A673 (cell line): Measurements from ENCODE around the gene EFCAB14. TPM values are rescaled to one million over a fixed set of nuclear protein-coding genes. Genes with fewer than 3 reads are reported as not detected.
"Not testable (repeated sequence)": the region's sequence is repeated elsewhere in the genome, so short reads cannot be mapped to it uniquely, and the experiment has no call there.

Source experiments
- BruUV-seq: library from RNA; stranded (reverse); fragments of 400-500 nt; replicated peaks from 2 replicates; lab custom pipeline; 2021; lab: Mats Ljungman, UMichigan
- CTCF ChIA-PET: fragments of 300-600 bp; sonication (Branson Sonifier 250); formaldehyde crosslinking; loops from one replicate; lab custom pipeline; 2022; ENCODE audit warnings: antibody characterized with exemption; lab: Charles Lee
- POLR2A ChIA-PET: fragments of 300-600 bp; sonication (Branson Sonifier 250); formaldehyde crosslinking; loops from one replicate; lab custom pipeline; 2022; ENCODE audit warnings: antibody characterized with exemption; ENCODE audit not compliant: low non-redundant PET; lab: Charles Lee
- DNase-seq: peaks from one replicate; pipeline ENCODE4 v3.0.0-alpha.2; 2015; ENCODE audit warnings: low spot score
- H3K27ac ChIP-seq: fragments of 200-600 bp; sonication (generic); 2 replicates; pipeline ENCODE4 v1.5.1; 2016; ENCODE audit warnings: mixed run types, low read depth, mild to moderate bottlenecking, mixed read lengths, antibody characterized with exemption, low read length; ENCODE audit not compliant: poor library complexity, severe bottlenecking
- H3K27me3 ChIP-seq: fragments of 200-600 bp; sonication (generic); replicated peaks from 2 replicates; pipeline ENCODE4 v1.6.1; 2017; ENCODE audit warnings: mixed run types, low read depth, mild to moderate bottlenecking, mixed read lengths, antibody characterized with exemption, low read length; ENCODE audit not compliant: insufficient read depth, poor library complexity
- H3K36me3 ChIP-seq: fragments of 200-600 bp; sonication (generic); 2 replicates; pipeline ENCODE4 v1.6.1; 2016; ENCODE audit warnings: mixed run types, mild to moderate bottlenecking, mixed read lengths, antibody characterized with exemption, low read length; ENCODE audit not compliant: insufficient read depth, poor library complexity, severe bottlenecking
- H3K4me1 ChIP-seq: fragments of 200-600 bp; sonication (generic); 2 replicates; pipeline ENCODE4 v1.6.1; 2017; ENCODE audit warnings: mixed run types, mild to moderate bottlenecking, mixed read lengths, antibody characterized with exemption, low read length; ENCODE audit not compliant: insufficient read depth, poor library complexity, severe bottlenecking
- H3K4me3 ChIP-seq: fragments of 200-600 bp; sonication (generic); 2 replicates; pipeline ENCODE4 v1.5.1; 2016; ENCODE audit warnings: low read depth, mixed run types, mild to moderate bottlenecking, mixed read lengths, low read length; ENCODE audit not compliant: poor library complexity, severe bottlenecking
- H3K9me3 ChIP-seq: fragments of 200-600 bp; sonication (generic); 2 replicates; pipeline ENCODE4 v1.6.1; 2016; ENCODE audit warnings: mixed run types, low read depth, mild to moderate bottlenecking, mixed read lengths, antibody characterized with exemption, low read length; ENCODE audit not compliant: poor library complexity, severe bottlenecking
- CTCF ChIP-seq: fragments of 300-800, 200-600 bp; sonication (generic); conservative IDR thresholded peaks from 2 replicates; pipeline ENCODE4 v1.5.1; 2017; ENCODE audit warnings: low read depth, mild to moderate bottlenecking, antibody characterized with exemption, low read length, moderate library complexity, mixed read lengths
- EZH2 ChIP-seq: fragments of 200-600 bp; sonication (generic); IDR thresholded peaks from 2 replicates; pipeline ENCODE4 v1.6.1; 2017; ENCODE audit warnings: borderline replicate concordance, low read depth, mild to moderate bottlenecking, mixed read lengths, antibody characterized with exemption, low read length; ENCODE audit not compliant: poor library complexity, severe bottlenecking
- intact Hi-C: fragments of 100-400 bp; cut with micrococcal nuclease; formaldehyde crosslinking; loops from one replicate; pipeline ENCODE4 v1.10.0; 2022; ENCODE audit not compliant: unreplicated experiment
- total RNA-seq: library from RNA; stranded (reverse); gene quantifications from 2 replicates; pipeline ENCODE4 v1.2.3, GENCODE V29; 2021

EFCAB14 gene
- total RNA-seq, 1 experiment from 2014 or later, result 39.8 TPM

- CTCF ChIA-PET, result interaction anchor here (0.7 kb wide), 1 partner anchor 137 kb away, joined by 4 read pairs; no protein-coding TSS in a partner anchor
- POLR2A ChIA-PET, result no interaction called here
- intact Hi-C loops, result no loop called here
These were observed 2.8 kb upstream of the EFCAB14 start for GRCh38 chr1:46721686-46722205.

GRCh38 chr1:46721204-46721603, 2.3 kb upstream of the EFCAB14 start:
- peaks cover 7% of the 10 kb centered on the region for H3K4me1 ChIP-seq
- DNase-seq, result no peak
- POLR2A ChIA-PET, result no interaction called here
- no peaks in the 10 kb centered on the region for H3K9me3 ChIP-seq
- no peak overlapping the region for H3K27ac ChIP-seq
- BruUV-seq, result no TSS peak
- intact Hi-C loops, result no loop called here
- no peak for TF ChIP-seq EZH2
- no peak for TF ChIP-seq CTCF
- CTCF ChIA-PET, result no interaction called here
- H3K4me3 ChIP-seq, result no peak overlapping the region
- H3K27me3 ChIP-seq, result no peaks in the 10 kb centered on the region
- H3K36me3 ChIP-seq, result no peaks in the 10 kb centered on the region

More at GRCh38 chr1:46721686-46722205, 2.8 kb upstream of the EFCAB14 start:
- peaks cover 3% of the 10 kb centered on the region for H3K27me3 ChIP-seq
- DNase-seq, result no peak
- TF ChIP-seq EZH2, result no peak
- no peak for TF ChIP-seq CTCF
- no peaks in the 10 kb centered on the region for H3K36me3 ChIP-seq
- no peak overlapping the region for H3K4me3 ChIP-seq
- peaks cover 7% of the 10 kb centered on the region for H3K4me1 ChIP-seq
- no TSS peak for BruUV-seq
- no peaks in the 10 kb centered on the region for H3K9me3 ChIP-seq
- H3K27ac ChIP-seq, result no peak overlapping the region

GRCh38 chr1:46720319-46720718, 1.4 kb upstream of the EFCAB14 start:
- H3K4me1 ChIP-seq, H3K9me3 ChIP-seq, BruUV-seq, H3K27ac ChIP-seq, DNase-seq, intact Hi-C loops, H3K27me3 ChIP-seq, POLR2A ChIA-PET, H3K4me3 ChIP-seq, H3K36me3 ChIP-seq, CTCF ChIA-PET: not testable (repeated sequence)

DNA sequence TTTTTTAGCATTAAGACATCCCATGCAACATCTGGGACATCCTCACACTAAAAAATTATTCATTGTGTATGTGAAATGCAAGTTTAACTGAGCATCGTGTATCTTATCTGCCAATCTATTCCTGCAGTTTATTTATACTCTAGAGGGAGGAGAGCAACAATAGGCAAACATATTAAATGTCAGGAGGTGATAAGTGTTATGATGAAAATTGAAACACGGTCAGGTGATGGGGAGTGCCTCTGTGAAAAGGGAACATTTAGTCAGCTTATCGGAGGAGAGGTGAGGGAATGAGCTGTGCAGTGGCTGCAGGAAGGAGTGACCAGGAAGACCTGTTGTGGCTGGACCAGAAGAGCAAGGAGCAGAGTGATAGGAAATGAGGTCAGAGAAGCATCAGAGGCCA, 775 bp upstream of the EFCAB14 start:
- TF ChIP-seq EZH2, result no peak
- no peak for TF ChIP-seq CTCF
- intact Hi-C loops, result no loop called here
- POLR2A ChIA-PET, result no interaction called here
- Histone ChIP-seq H3K27ac (peak overlapping the region; percentile 90), H3K9me3 (no peaks in the 10 kb centered on the region), H3K36me3 (peaks cover 10% of the 10 kb centered on the region), H3K4me3 (peak overlapping the region; percentile 98), H3K27me3 (no peaks in the 10 kb centered on the region), H3K4me1 (peaks cover 7% of the 10 kb centered on the region)
- CTCF ChIA-PET, result no interaction called here
- BruUV-seq, result no TSS peak
- DNase-seq, result no peak
